IMR-90 (cell line): Measurements from ENCODE around the gene FNDC3A.
A peak's percentile ranks its signal among the peaks of the same experiment; 100 is the strongest.

Source experiments
- BHLHE40 ChIP-seq: fragments of 150-350 bp; IDR thresholded peaks from 2 replicates; pipeline ENCODE4 v1.6.1; 2016; ENCODE audit warnings: mild to moderate bottlenecking, low read depth, low read length
- CEBPB ChIP-seq: IDR thresholded peaks from 2 replicates; pipeline ENCODE4 v1.6.1; 2012; ENCODE audit warnings: low read depth, low read length, improper control_type of control experiment
- MAFK ChIP-seq: IDR thresholded peaks from 2 replicates; pipeline ENCODE4 v1.6.1; 2012; ENCODE audit warnings: low read depth, low read length, improper control_type of control experiment
- MAZ ChIP-seq: IDR thresholded peaks from 2 replicates; pipeline ENCODE4 v1.6.1; 2012; ENCODE audit warnings: low read depth, mild to moderate bottlenecking, low read length, improper control_type of control experiment, moderate library complexity, borderline replicate concordance
- NFE2L2 ChIP-seq: fragments of 150-350 bp; IDR thresholded peaks from 2 replicates; pipeline ENCODE4 v1.6.1; 2016; ENCODE audit warnings: low read depth, mild to moderate bottlenecking, low read length
- POLR2A ChIP-seq: IDR thresholded peaks from 2 replicates; pipeline ENCODE4 v1.6.1; 2012; ENCODE audit warnings: mild to moderate bottlenecking, low read depth, low read length
- RAD21 ChIP-seq: IDR thresholded peaks from 2 replicates; pipeline ENCODE4 v1.6.1; 2012; ENCODE audit warnings: low read length, improper control_type of control experiment
- RFX5 ChIP-seq: IDR thresholded peaks from 2 replicates; pipeline ENCODE4 v1.8.0; 2012; ENCODE audit warnings: low read depth, mild to moderate bottlenecking, low read length, moderate library complexity
- SMC3 ChIP-seq: fragments of 150-350 bp; IDR thresholded peaks from 2 replicates; pipeline ENCODE4 v1.6.1; 2016; ENCODE audit warnings: low read depth, mild to moderate bottlenecking, antibody characterized with exemption, low read length, moderate library complexity
- TF ChIP-seq, protein P1 (sequence below): conservative IDR thresholded peaks from 2 replicates; pipeline ENCODE4 v1.5.1; 2012; ENCODE audit warnings: mild to moderate bottlenecking, low read depth, low read length, improper control_type of control experiment
- TF ChIP-seq, protein P2 (sequence below): fragments of 150-350 bp; IDR thresholded peaks from 2 replicates; pipeline ENCODE4 v1.6.1; 2017; ENCODE audit warnings: mild to moderate bottlenecking, antibody characterized with exemption, low read length, low read depth

DNA sequence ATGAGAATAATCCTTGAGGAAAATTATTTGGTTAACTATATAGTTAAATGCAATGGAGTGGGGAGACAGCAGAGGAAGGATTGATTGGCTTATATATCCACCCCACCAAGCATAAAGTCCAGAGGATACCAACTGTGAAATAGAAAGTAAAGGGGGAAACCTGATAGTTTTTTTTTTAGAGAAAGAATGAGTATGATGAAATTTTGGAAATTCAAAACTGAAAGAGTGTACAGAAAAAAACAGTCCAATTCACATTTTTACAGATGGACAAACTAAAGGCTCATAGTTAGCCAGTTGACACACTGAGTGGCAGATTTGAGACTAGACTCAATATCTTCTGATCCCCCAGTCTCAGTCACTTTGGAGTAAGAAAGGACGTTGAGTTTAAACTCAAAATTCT, 51.1 kb downstream of the FNDC3A start:
- TF ChIP-seq, protein P1, sequence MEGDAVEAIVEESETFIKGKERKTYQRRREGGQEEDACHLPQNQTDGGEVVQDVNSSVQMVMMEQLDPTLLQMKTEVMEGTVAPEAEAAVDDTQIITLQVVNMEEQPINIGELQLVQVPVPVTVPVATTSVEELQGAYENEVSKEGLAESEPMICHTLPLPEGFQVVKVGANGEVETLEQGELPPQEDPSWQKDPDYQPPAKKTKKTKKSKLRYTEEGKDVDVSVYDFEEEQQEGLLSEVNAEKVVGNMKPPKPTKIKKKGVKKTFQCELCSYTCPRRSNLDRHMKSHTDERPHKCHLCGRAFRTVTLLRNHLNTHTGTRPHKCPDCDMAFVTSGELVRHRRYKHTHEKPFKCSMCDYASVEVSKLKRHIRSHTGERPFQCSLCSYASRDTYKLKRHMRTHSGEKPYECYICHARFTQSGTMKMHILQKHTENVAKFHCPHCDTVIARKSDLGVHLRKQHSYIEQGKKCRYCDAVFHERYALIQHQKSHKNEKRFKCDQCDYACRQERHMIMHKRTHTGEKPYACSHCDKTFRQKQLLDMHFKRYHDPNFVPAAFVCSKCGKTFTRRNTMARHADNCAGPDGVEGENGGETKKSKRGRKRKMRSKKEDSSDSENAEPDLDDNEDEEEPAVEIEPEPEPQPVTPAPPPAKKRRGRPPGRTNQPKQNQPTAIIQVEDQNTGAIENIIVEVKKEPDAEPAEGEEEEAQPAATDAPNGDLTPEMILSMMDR = no peak
- TF ChIP-seq POLR2A (no peak), SMC3 (no peak), MAFK (no peak), NFE2L2 (no peak), MAZ (no peak), RFX5 (no peak), CEBPB (0 out of 2 replicates have a peak, but pooled peaks have one; percentile 1), BHLHE40 (no peak), RAD21 (no peak)
- TF ChIP-seq, protein P2, sequence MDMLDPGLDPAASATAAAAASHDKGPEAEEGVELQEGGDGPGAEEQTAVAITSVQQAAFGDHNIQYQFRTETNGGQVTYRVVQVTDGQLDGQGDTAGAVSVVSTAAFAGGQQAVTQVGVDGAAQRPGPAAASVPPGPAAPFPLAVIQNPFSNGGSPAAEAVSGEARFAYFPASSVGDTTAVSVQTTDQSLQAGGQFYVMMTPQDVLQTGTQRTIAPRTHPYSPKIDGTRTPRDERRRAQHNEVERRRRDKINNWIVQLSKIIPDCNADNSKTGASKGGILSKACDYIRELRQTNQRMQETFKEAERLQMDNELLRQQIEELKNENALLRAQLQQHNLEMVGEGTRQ = no peak
